GM23338 (cell line): ENCODE measurements around the gene P2RX7.

Experiments
- CTCF ChIP-seq, 2 experiments: fragments of 200-600 bp in 1 of 2; sonication (generic) in 1 of 2; conservative IDR thresholded peaks; 2 replicates each; pipeline versions ENCODE4 v1.5.1 to v1.6.1; 2016 to 2017; ENCODE audit warnings: antibody characterized with exemption in 2 of 2, low read depth in 2 of 2, mild to moderate bottlenecking in 2 of 2, moderate library complexity in 1 of 2
- EZH2 ChIP-seq: fragments of 200-600 bp; sonication (generic); IDR thresholded peaks from one replicate; pipeline ENCODE4 v1.8.0; 2017; ENCODE audit warnings: antibody characterized with exemption, mild to moderate bottlenecking, low read depth; ENCODE audit not compliant: unreplicated experiment

GRCh38 chr12:121167951-121168350 lies 35.3 kb downstream of the P2RX7 start:
- TF ChIP-seq CTCF (conservative IDR thresholded peaks at IDR 0.05; ENCODE audit: low read depth in 2 of 2) (no peak), EZH2 (no peak)
